Activated CD4-positive, alpha-beta memory T cell treated with anti-CD3 and anti-CD28 coated beads, Interleukin-2, amount 10 ng/mL, durations not matched to agents 7 days and 5 days (primary cell): ENCODE measurements around the gene HCK. TPM values are rescaled to one million over a fixed set of nuclear protein-coding genes. Genes with fewer than 3 reads are reported as not detected.

Experiments used
- total RNA-seq, 2 experiments: library from RNA; stranded (reverse); gene quantifications; one replicate each; pipeline ENCODE4 v1.2.3, GENCODE V29; 2021

Gene HCK
- total RNA-seq, 2 experiments from 2014 or later: 0.10 to 0.35 TPM

Other genes with a start within 250 kb of the HCK start
- under 1 TPM; 0.33 to 0.45 TPM for gene MYLK2, start 232.9 kb upstream of the HCK start, total RNA-seq
- not detected for gene FOXS1, start 206.6 kb upstream of the HCK start, total RNA-seq
- not detected for gene DUSP15, start 181.7 kb upstream of the HCK start, total RNA-seq
- not detected for gene TTLL9, start 181.6 kb upstream of the HCK start, total RNA-seq
- 10 to 100 TPM; 10.8 TPM for gene PDRG1, start 100.2 kb upstream of the HCK start, total RNA-seq
- not detected for gene XKR7, start 84.1 kb upstream of the HCK start, total RNA-seq
- not detected for gene CCM2L, start 41.8 kb upstream of the HCK start, total RNA-seq
- gene TM9SF4, start 57.5 kb downstream of the HCK start, total RNA-seq: 10 to 100 TPM; 37.6 to 38.6 TPM
- gene PLAGL2, start 155.5 kb downstream of the HCK start, total RNA-seq: 10 to 100 TPM; 27.9 to 28.9 TPM
- 10 to 100 TPM; 21.5 to 23.2 TPM for gene POFUT1, start 155.6 kb downstream of the HCK start, total RNA-seq
- gene KIF3B, start 225.4 kb downstream of the HCK start, total RNA-seq: 10 to 100 TPM; 23.1 to 23.4 TPM